Osteoblast (primary cell): ENCODE data around the gene CRYBB3. TPM values are rescaled to one million over a fixed set of nuclear protein-coding genes. Genes with fewer than 3 reads are reported as not detected.
"Not testable (repeated sequence)": the region's sequence is repeated elsewhere in the genome, so short reads cannot be mapped to it uniquely, and the experiment has no call there.

Experiments
- DNase-seq: peaks from one replicate; pipeline ENCODE4 v3.0.0; 2011; ENCODE audit warnings: low spot score, mixed read lengths; ENCODE audit not compliant: insufficient read length; ENCODE audit errors: missing footprints
- H2AFZ ChIP-seq: 2 replicates; pipeline ENCODE4 v1.6.0; 2011; ENCODE audit warnings: mild to moderate bottlenecking, low read length
- H3K27ac ChIP-seq: 2 replicates; pipeline ENCODE4 v1.5.1; 2011; ENCODE audit warnings: mild to moderate bottlenecking, low read depth, low read length, moderate library complexity
- H3K27me3 ChIP-seq: 2 replicates; pipeline ENCODE4 v1.6.0; 2012; ENCODE audit warnings: mild to moderate bottlenecking, control low read depth, inconsistent platforms, low read length, moderate library complexity; ENCODE audit not compliant: insufficient read depth
- H3K36me3 ChIP-seq: 2 replicates; pipeline ENCODE4 v1.5.1; 2011; ENCODE audit warnings: mild to moderate bottlenecking, low read length, control low read depth, moderate library complexity; ENCODE audit not compliant: insufficient read depth
- H3K4me1 ChIP-seq: 2 replicates; pipeline ENCODE4 v1.5.1; 2011; ENCODE audit warnings: mild to moderate bottlenecking, low read length, control low read depth, moderate library complexity; ENCODE audit not compliant: insufficient read depth
- H3K4me2 ChIP-seq: 2 replicates; pipeline ENCODE4 v1.6.0; 2011; ENCODE audit warnings: mild to moderate bottlenecking, low read length; ENCODE audit not compliant: insufficient read depth
- H3K4me3 ChIP-seq: fragments of 200-600 bp; sonication (generic); 3 replicates; pipeline ENCODE4 v1.5.1; 2012; ENCODE audit warnings: mild to moderate bottlenecking, low read length, inconsistent platforms; ENCODE audit not compliant: insufficient read depth
- H3K79me2 ChIP-seq: 2 replicates; pipeline ENCODE4 v1.6.0; 2012; ENCODE audit warnings: mild to moderate bottlenecking, low read length, control low read depth, inconsistent platforms; ENCODE audit not compliant: insufficient read depth
- H3K9me3 ChIP-seq: 2 replicates; pipeline ENCODE4 v1.5.1; 2011; ENCODE audit warnings: low read depth, low read length, control low read depth
- H4K20me1 ChIP-seq: 2 replicates; pipeline ENCODE4 v1.6.0; 2012; ENCODE audit warnings: mild to moderate bottlenecking, low read length, control low read depth; ENCODE audit not compliant: insufficient read depth
- CTCF ChIP-seq: IDR thresholded peaks from 2 replicates; pipeline ENCODE4 v1.5.1; 2011; ENCODE audit warnings: mild to moderate bottlenecking, low read depth, low read length, moderate library complexity; ENCODE audit errors: extremely low read depth
- total RNA-seq: library from RNA; depleted of rRNA; stranded (reverse); fragments of >200 nt; gene quantifications from 2 replicates; pipeline ENCODE4 v1.2.3, GENCODE V29; 2012

The CRYBB3 gene
- total RNA-seq, 1 donor: not detected

GRCh38 chr22:25219948-25220442, 20.3 kb downstream of the CRYBB3 start:
- no peak for TF ChIP-seq CTCF
- no peaks in the 10 kb centered on the region for H3K4me1 ChIP-seq
- H4K20me1 ChIP-seq: no peaks in the 10 kb centered on the region
- no peak overlapping the region for H2AFZ ChIP-seq
- H3K36me3 ChIP-seq: no peaks in the 10 kb centered on the region
- peaks cover 12% of the 10 kb centered on the region for H3K27me3 ChIP-seq
- H3K4me3 ChIP-seq: no peak overlapping the region
- H3K27ac ChIP-seq: no peak overlapping the region
- no peak overlapping the region for H3K4me2 ChIP-seq
- no peaks in the 10 kb centered on the region for H3K9me3 ChIP-seq
- H3K79me2 ChIP-seq: no peaks in the 10 kb centered on the region
- no peak for DNase-seq

- Histone ChIP-seq H2AFZ (no peak overlapping the region), H3K27me3 (peaks cover 15% of the 10 kb centered on the region), H3K79me2 (no peaks in the 10 kb centered on the region), H3K4me2 (no peak overlapping the region), H3K4me3 (no peak overlapping the region), H4K20me1 (no peaks in the 10 kb centered on the region), H3K27ac (no peak overlapping the region), H3K4me1 (no peaks in the 10 kb centered on the region), H3K9me3 (no peaks in the 10 kb centered on the region), H3K36me3 (no peaks in the 10 kb centered on the region)
- no peak for DNase-seq
- no peak for TF ChIP-seq CTCF
Observed at GRCh38 chr22:25221790-25222189, 22.1 kb downstream of the CRYBB3 start.

- Histone ChIP-seq H3K79me2 (no peaks in the 10 kb centered on the region), H3K4me1 (no peaks in the 10 kb centered on the region), H3K27me3 (peaks cover 15% of the 10 kb centered on the region), H3K4me2 (no peak overlapping the region), H3K4me3 (no peak overlapping the region), H3K9me3 (no peaks in the 10 kb centered on the region), H3K27ac (no peak overlapping the region), H3K36me3 (no peaks in the 10 kb centered on the region), H4K20me1 (no peaks in the 10 kb centered on the region), H2AFZ (no peak overlapping the region)
- TF ChIP-seq CTCF: no peak
- DNase-seq: no peak
Observed at GRCh38 chr22:25223269-25223850, 23.7 kb downstream of the CRYBB3 start.

- H3K4me2 ChIP-seq: no peak overlapping the region
- H3K4me3 ChIP-seq: no peak overlapping the region
- no peak for TF ChIP-seq CTCF
Observed at GRCh38 chr22:25228822-25229221, 29.2 kb downstream of the CRYBB3 start.

GRCh38 chr22:25230760-25231159, 31.1 kb downstream of the CRYBB3 start:
- not testable (repeated sequence) for H3K9me3 ChIP-seq, H3K4me1 ChIP-seq, H3K4me2 ChIP-seq, H2AFZ ChIP-seq, DNase-seq, H3K36me3 ChIP-seq, H4K20me1 ChIP-seq, H3K79me2 ChIP-seq, H3K27ac ChIP-seq, H3K27me3 ChIP-seq, H3K4me3 ChIP-seq

More at GRCh38 chr22:25228822-25229221, 29.2 kb downstream of the CRYBB3 start:
- no peak for DNase-seq
- Histone ChIP-seq H3K36me3 (no peaks in the 10 kb centered on the region), H3K79me2 (no peaks in the 10 kb centered on the region), H3K4me1 (no peaks in the 10 kb centered on the region), H3K9me3 (no peaks in the 10 kb centered on the region), H3K27ac (no peak overlapping the region), H3K27me3 (peaks cover 8% of the 10 kb centered on the region), H2AFZ (no peak overlapping the region), H4K20me1 (no peaks in the 10 kb centered on the region)
